Erythroblast (primary cell): ENCODE results near the gene GPR18.

ENCODE experiments used
- GATA1 ChIP-seq: IDR thresholded peaks from 2 replicates; pipeline ENCODE4 v1.6.1; 2011; ENCODE audit warnings: low read depth, mild to moderate bottlenecking, control low read depth, low read length, moderate library complexity
- POLR2A ChIP-seq: IDR thresholded peaks from 2 replicates; pipeline ENCODE4 v1.6.1; 2011; ENCODE audit warnings: mild to moderate bottlenecking, low read length

DNA sequence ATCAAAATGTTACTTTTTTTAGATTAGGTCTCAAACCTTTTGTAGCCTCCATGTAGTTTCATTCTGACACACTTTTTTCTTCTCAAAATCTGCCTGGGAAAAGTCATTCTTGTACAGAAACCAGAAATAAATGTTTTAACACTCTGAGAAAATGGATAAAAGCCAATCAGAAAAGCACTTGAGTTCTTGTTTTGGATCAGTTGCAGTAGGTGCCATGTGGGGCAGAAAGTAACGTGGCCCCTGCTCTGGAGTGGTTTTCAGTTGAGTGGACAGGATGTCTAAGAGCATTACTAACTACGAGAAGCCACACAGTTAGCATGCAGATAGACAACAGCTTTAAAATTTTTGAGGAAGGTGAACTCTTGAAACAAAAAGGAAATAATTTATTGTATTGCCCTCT, 29.9 kb upstream of the GPR18 start:
- TF ChIP-seq POLR2A (no peak), GATA1 (no peak)
